Measurements from ENCODE around the gene GPANK1.

The GPANK1 gene

DNA sequence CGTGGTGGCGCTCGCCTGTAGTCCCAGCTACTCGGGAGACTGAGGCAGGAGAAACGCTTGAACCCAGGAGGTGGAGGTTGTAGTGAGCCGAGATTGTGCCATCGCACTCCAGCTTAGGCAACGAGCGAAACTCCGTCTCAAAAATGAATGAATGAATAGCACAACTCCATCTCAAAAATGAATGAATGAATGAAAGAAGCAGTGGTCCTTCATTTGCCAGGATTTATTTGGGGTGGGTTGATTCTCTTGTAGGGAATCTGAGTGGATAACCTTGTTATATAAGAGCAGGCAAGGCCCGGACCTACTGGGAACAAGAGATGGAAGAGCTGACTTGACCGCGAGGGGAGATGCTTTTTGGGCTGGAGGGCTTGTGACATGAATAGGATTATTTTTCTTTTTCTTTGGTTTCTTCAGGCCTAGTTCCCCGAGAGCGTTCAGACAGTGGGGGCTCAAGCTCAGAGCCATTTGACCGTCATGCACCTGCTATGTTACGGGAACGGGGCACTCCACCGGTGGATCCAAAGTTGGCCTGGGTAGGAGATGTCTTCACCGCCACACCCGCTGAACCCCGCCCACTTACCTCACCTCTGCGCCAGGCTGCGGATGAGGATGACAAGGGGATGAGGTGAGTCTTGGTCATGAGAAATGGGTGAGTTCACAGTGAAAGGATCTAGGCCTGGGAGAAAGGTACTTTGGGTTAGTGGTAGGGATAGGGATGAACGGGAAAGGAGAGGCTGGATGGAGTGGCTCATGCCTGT, 34.4 kb downstream of the GPANK1 start:
- DNase-seq (ENCODE audit: low spot score), result no peak
- TF ChIP-seq, protein P1, sequence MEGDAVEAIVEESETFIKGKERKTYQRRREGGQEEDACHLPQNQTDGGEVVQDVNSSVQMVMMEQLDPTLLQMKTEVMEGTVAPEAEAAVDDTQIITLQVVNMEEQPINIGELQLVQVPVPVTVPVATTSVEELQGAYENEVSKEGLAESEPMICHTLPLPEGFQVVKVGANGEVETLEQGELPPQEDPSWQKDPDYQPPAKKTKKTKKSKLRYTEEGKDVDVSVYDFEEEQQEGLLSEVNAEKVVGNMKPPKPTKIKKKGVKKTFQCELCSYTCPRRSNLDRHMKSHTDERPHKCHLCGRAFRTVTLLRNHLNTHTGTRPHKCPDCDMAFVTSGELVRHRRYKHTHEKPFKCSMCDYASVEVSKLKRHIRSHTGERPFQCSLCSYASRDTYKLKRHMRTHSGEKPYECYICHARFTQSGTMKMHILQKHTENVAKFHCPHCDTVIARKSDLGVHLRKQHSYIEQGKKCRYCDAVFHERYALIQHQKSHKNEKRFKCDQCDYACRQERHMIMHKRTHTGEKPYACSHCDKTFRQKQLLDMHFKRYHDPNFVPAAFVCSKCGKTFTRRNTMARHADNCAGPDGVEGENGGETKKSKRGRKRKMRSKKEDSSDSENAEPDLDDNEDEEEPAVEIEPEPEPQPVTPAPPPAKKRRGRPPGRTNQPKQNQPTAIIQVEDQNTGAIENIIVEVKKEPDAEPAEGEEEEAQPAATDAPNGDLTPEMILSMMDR (IDR thresholded peaks at IDR 0.05; ENCODE audit: borderline replicate concordance, control extremely low read depth, extremely low read depth, insufficient read depth, missing control alignments), result no peak
- in situ Hi-C loops (cut with MboI; ENCODE audit: low sequenced_read_pairs, unreplicated experiment), result no loop called here

DNA sequence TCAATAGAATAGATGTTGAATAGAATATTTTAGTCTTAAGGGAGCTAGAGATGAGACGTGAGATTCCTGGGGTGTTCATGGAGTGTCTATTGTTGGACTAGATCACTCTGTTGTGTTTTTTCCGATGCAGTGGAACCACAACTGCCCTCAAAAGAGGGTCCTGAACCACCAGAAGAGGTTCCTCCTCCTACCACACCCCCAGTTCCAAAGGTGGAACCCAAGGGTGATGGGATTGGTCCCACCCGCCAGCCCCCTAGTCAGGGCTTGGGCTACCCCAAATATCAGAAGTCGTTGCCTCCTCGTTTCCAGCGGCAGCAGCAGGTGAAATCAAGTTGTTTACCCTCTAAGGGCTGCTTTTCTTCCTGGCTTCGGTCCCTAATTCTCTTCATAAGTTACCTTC, 35.8 kb downstream of the GPANK1 start:
- in situ Hi-C loops (cut with MboI; ENCODE audit: low sequenced_read_pairs, unreplicated experiment), result no loop called here
- TF ChIP-seq, protein P1 (IDR thresholded peaks at IDR 0.05; ENCODE audit: borderline replicate concordance, control extremely low read depth, extremely low read depth, insufficient read depth, missing control alignments), result no peak
- DNase-seq (ENCODE audit: low spot score), result no peak

DNA sequence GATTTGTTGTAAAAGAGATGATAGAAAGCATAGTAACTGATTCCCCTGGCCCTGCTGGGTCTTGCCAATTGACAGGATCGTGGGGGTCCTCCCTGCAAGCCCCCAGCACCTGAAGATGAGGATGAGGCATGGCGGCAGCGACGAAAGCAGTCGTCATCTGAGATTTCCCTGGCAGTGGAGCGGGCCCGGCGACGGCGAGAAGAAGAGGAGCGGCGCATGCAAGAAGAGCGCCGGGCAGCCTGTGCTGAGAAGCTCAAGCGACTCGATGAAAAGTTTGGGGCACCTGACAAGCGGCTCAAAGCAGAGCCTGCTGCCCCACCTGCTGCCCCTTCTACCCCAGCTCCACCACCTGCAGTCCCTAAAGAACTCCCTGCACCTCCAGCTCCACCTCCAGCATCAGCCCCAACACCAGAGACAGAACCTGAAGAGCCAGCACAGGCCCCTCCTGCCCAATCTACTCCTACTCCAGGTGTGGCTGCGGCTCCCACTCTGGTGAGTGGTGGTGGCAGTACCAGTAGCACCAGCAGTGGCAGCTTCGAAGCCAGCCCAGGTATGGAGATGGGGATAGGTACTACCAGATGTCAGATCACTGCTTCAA, 37.0 kb downstream of the GPANK1 start:
- TF ChIP-seq, protein P1 (IDR thresholded peaks at IDR 0.05; ENCODE audit: borderline replicate concordance, control extremely low read depth, extremely low read depth, insufficient read depth, missing control alignments), result no peak
- in situ Hi-C loops (cut with MboI; ENCODE audit: low sequenced_read_pairs, unreplicated experiment), result no loop called here
- DNase-seq (ENCODE audit: low spot score), result no peak

DNA sequence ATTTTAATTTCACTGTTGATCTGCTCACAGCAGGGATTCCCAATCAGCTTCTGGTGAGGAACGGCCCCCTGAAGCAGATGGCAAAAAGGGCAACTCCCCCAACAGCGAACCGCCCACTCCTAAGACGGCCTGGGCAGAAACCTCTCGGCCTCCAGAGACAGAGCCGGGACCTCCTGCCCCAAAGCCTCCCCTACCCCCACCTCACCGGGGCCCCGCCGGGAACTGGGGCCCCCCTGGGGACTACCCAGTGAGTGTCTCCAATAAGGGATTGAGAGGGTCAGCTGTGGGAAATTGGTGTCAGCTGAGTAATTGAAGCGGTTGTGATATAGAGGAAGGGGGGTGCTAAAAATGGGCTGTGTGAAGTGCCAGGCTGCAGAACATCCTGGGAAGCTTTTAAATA, 37.8 kb downstream of the GPANK1 start:
- no peak for DNase-seq (ENCODE audit: low spot score)
- in situ Hi-C loops (cut with MboI; ENCODE audit: low sequenced_read_pairs, unreplicated experiment), result no loop called here
- TF ChIP-seq, protein P1 (IDR thresholded peaks at IDR 0.05; ENCODE audit: borderline replicate concordance, control extremely low read depth, extremely low read depth, insufficient read depth, missing control alignments), result no peak

DNA sequence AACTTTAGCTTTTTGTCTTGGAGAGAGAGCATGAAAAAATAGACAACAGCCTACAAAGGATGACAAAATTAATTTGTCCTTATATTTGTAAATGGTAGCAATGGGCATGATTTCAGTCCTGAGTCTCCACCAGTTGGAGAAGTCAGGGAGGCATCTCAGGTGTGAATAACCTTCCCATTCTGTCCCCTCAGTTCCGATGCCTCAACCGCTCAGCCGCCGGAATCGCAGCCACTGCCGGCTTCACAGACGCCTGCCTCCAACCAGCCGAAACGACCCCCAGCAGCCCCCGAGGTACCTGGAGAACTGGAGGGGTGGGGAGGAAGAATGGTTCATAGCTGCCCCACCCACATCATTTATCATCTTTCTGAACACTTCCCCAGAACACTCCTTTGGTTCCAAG, 40.7 kb downstream of the GPANK1 start:
- TF ChIP-seq, protein P1 (IDR thresholded peaks at IDR 0.05; ENCODE audit: borderline replicate concordance, control extremely low read depth, extremely low read depth, insufficient read depth, missing control alignments), result no peak
- in situ Hi-C loops (cut with MboI; ENCODE audit: low sequenced_read_pairs, unreplicated experiment), result no loop called here
- DNase-seq (ENCODE audit: low spot score), result no peak

DNA sequence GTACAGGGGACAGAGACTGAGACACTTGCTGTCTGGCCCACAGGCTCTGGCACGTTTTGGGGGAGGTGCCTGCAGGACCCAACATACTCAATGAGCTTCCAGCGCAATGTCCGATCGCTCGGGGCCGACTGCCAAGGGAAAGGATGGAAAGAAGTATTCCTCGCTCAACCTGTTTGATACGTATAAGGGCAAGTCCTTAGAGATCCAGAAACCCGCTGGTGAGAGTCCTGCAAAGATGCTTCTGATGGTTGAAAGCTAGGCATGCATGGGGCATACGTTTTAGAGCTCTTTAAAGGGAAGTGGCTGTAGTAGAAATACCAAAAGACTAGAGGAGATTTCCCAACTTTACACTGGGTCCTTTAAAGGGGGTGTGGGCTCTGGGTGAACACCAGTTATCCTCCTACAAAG, 42.1 kb downstream of the GPANK1 start:
- in situ Hi-C loops (cut with MboI; ENCODE audit: low sequenced_read_pairs, unreplicated experiment), result no loop called here

More for the DNA sequence above, 42.1 kb downstream of the GPANK1 start:
- DNase-seq (ENCODE audit: low spot score), result no peak
- TF ChIP-seq, protein P1 (IDR thresholded peaks at IDR 0.05; ENCODE audit: borderline replicate concordance, control extremely low read depth, extremely low read depth, insufficient read depth, missing control alignments), result no peak
